PFSK-1 (cell line): ENCODE data around the gene RAB6A.

Source experiments
- FOXP2 ChIP-seq: optimal IDR thresholded peaks from 2 replicates; pipeline ENCODE3; 2011; ENCODE audit warnings: borderline replicate concordance, control low read depth, inconsistent platforms; ENCODE audit not compliant: insufficient read depth; ENCODE audit errors: extremely low read length, extremely low read depth
- POLR2AphosphoS5 ChIP-seq: IDR thresholded peaks from 2 replicates; pipeline ENCODE4 v1.6.1; 2012; ENCODE audit warnings: low read depth, mild to moderate bottlenecking, control low read depth, low read length, moderate library complexity
- SIN3A ChIP-seq: IDR thresholded peaks from 2 replicates; pipeline ENCODE4 v1.6.1; 2012; ENCODE audit warnings: mild to moderate bottlenecking, low read length, moderate library complexity, borderline replicate concordance; ENCODE audit not compliant: insufficient read depth
- TAF1 ChIP-seq: IDR thresholded peaks from 2 replicates; pipeline ENCODE4 v1.6.1; 2012; ENCODE audit warnings: low read length, control low read depth, borderline replicate concordance; ENCODE audit not compliant: insufficient read depth
- TF ChIP-seq, protein P1 (sequence below), 2 experiments: IDR thresholded peaks; 2 replicates each; pipeline versions ENCODE4 v1.6.1 to v1.8.0; 2011 to 2012; ENCODE audit warnings: low read depth in 2 of 2, low read length in 2 of 2, control low read depth in 1 of 2, inconsistent platforms in 1 of 2, mild to moderate bottlenecking in 1 of 2, moderate library complexity in 1 of 2; ENCODE audit not compliant: insufficient read depth in 1 of 2

The RAB6A gene

DNA sequence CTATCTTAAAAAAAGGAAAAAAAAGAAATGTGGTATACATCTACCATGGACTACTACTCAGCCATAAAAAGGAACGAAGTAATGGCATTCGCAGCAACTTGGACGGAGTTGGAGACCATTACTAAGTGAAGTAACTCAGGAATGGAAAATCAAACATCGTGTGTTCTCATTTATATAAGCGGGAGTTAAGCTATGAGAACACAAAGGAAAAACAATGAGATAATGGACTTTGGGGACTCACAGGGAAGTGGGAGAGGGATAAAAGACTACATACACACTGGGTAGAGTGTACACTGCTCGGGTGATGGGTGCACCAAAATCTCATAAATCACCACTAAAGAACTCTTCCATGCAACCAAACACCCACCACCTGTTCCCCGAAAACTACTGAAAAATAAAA lies 11.8 kb downstream of the RAB6A start:
- TF ChIP-seq POLR2AphosphoS5 (no peak), SIN3A (no peak), FOXP2 (no peak), TAF1 (no peak)
- TF ChIP-seq, protein P1, sequence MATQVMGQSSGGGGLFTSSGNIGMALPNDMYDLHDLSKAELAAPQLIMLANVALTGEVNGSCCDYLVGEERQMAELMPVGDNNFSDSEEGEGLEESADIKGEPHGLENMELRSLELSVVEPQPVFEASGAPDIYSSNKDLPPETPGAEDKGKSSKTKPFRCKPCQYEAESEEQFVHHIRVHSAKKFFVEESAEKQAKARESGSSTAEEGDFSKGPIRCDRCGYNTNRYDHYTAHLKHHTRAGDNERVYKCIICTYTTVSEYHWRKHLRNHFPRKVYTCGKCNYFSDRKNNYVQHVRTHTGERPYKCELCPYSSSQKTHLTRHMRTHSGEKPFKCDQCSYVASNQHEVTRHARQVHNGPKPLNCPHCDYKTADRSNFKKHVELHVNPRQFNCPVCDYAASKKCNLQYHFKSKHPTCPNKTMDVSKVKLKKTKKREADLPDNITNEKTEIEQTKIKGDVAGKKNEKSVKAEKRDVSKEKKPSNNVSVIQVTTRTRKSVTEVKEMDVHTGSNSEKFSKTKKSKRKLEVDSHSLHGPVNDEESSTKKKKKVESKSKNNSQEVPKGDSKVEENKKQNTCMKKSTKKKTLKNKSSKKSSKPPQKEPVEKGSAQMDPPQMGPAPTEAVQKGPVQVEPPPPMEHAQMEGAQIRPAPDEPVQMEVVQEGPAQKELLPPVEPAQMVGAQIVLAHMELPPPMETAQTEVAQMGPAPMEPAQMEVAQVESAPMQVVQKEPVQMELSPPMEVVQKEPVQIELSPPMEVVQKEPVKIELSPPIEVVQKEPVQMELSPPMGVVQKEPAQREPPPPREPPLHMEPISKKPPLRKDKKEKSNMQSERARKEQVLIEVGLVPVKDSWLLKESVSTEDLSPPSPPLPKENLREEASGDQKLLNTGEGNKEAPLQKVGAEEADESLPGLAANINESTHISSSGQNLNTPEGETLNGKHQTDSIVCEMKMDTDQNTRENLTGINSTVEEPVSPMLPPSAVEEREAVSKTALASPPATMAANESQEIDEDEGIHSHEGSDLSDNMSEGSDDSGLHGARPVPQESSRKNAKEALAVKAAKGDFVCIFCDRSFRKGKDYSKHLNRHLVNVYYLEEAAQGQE (IDR thresholded peaks at IDR 0.05; ENCODE audit: insufficient read depth in 1 of 2, low read depth in 2 of 2, low read length in 2 of 2): no peak

DNA sequence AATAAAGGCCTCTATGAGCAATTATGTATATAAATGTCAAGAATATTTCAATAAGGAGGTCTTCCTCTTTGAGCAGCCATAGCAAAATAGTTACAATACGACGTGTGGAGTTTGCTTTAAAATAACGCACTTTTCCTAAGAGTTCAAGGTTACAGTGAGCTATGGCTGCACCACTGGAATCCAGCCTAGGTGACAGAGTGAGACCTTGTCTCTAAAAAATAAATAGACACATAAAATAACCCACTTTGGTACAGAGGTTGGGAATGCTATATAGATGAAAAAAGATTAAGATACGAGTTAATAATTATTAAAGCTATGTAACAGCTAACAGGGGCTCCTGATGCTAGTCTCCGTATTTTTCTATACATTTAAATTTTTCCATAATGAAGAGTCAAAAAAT lies 12.6 kb downstream of the RAB6A start:
- TF ChIP-seq FOXP2 (no peak), TAF1 (no peak), SIN3A (no peak)
- TF ChIP-seq, protein P1 (IDR thresholded peaks at IDR 0.05; ENCODE audit: insufficient read depth in 1 of 2, low read depth in 2 of 2, low read length in 2 of 2): no peak

DNA sequence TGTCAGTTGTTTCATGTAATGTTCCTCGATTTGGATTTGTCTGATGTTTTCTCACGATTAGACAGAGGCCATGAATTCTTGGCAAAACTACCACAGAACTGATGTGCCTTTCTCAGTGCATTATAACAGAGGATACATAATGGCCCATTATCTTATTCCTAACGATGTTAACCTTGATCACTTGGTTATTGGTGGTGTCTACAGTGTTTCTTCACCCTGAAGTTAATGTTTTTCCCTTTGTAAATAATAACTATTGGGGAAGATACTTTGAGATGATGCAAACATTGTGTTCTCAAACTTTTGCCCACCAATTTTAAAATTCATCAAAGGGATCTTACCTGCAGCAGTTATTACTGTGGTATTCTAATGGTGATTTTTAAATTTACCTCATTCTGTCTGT lies 13.1 kb downstream of the RAB6A start:
- TF ChIP-seq POLR2AphosphoS5 (no peak), TAF1 (no peak), FOXP2 (no peak), SIN3A (no peak)
- TF ChIP-seq, protein P1 (IDR thresholded peaks at IDR 0.05; ENCODE audit: insufficient read depth in 1 of 2, low read depth in 2 of 2, low read length in 2 of 2): no peak

DNA sequence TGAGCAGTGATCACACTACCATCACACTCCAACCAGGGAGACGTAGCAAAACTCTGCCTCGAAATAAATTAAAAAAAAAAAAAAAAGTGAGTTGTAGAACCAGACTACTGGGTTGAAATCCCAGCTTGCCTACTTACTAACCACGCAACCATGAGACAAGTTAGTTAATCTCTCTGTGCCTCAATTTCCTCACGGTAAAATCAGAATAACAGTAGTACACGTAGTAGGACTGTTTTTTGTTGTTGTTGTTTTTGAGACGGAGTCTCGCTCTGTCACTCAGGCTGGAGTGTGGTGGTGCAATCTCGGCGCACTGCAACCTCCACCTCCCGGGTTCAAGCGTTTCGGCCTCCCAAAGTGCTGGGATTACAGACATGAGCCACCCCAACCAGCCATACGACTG lies 14.2 kb downstream of the RAB6A start:
- no peak for TF ChIP-seq SIN3A
- TF ChIP-seq, protein P1 (IDR thresholded peaks at IDR 0.05; ENCODE audit: insufficient read depth in 1 of 2, low read depth in 2 of 2, low read length in 2 of 2): no peak
- no peak for TF ChIP-seq TAF1
- no peak for TF ChIP-seq POLR2AphosphoS5
- no peak for TF ChIP-seq FOXP2

DNA sequence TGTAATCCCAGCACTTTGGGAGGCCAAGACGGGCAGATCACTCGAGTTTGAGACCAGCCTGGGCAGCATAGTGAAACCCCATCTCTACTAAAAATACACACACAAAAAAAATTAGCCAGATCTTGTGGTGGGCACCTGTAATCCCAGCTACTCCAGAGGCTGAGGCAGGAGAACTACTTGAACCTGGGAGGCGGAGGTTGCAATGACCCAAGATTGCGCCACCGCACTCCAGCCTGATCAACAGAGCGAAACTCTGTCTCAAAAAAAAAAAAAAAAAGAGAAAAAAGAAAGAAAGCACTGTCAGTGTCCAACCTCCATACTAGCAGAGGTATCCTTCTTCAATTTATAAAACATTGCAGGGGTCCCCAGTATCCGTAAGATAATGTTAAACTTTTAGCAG lies 17.8 kb downstream of the RAB6A start:
- TF ChIP-seq SIN3A (no peak), POLR2AphosphoS5 (no peak), TAF1 (no peak), FOXP2 (no peak)
- TF ChIP-seq, protein P1 (IDR thresholded peaks at IDR 0.05; ENCODE audit: insufficient read depth in 1 of 2, low read depth in 2 of 2, low read length in 2 of 2): no peak
